CD4-positive, alpha-beta T cell treated with Interleukin-1 beta for 1 hour (primary cell): ENCODE results near the gene RAD51B.
"Not testable (repeated sequence)": the region's sequence is repeated elsewhere in the genome, so short reads cannot be mapped to it uniquely, and the experiment has no call there.

Experiments used
- DNase-seq, 2 donors: peaks; one replicate each; pipeline ENCODE4 v3.0.0-alpha.2; 2020 to 2022

RAD51B gene

GRCh38 chr14:68258995-68259394, 439.4 kb downstream of the RAD51B start:
- not testable (repeated sequence) for DNase-seq

- DNase-seq = no peak
These were observed 440.5 kb downstream of the RAD51B start for GRCh38 chr14:68260121-68260520.

- no peak for DNase-seq
These were observed 441.7 kb downstream of the RAD51B start for GRCh38 chr14:68261092-68261842.

- DNase-seq = no peak
These were observed 443.0 kb downstream of the RAD51B start for GRCh38 chr14:68262567-68262966.

- no peak for DNase-seq
These were observed 444.1 kb downstream of the RAD51B start for GRCh38 chr14:68263563-68264259.

GRCh38 chr14:68264260-68264569, 444.6 kb downstream of the RAD51B start:
- no peak for DNase-seq

- no peak for DNase-seq
These were observed 447.4 kb downstream of the RAD51B start for GRCh38 chr14:68266998-68267397.

- DNase-seq = peak; percentile 36 to 73
These were observed 448.6 kb downstream of the RAD51B start for GRCh38 chr14:68268197-68268596.

- DNase-seq = no peak
These were observed 449.1 kb downstream of the RAD51B start for GRCh38 chr14:68268719-68269118.

- no peak for DNase-seq
These were observed 449.8 kb downstream of the RAD51B start for GRCh38 chr14:68269136-68269927.

GRCh38 chr14:68270342-68270741, 450.8 kb downstream of the RAD51B start:
- DNase-seq = no peak

- no peak for DNase-seq
These were observed 452.4 kb downstream of the RAD51B start for GRCh38 chr14:68271913-68272391.

- no peak for DNase-seq
These were observed 453.8 kb downstream of the RAD51B start for GRCh38 chr14:68273413-68273812.

- DNase-seq = no peak
These were observed 455.1 kb downstream of the RAD51B start for GRCh38 chr14:68274725-68275124.

GRCh38 chr14:68278576-68279436, 459.2 kb downstream of the RAD51B start:
- no peak for DNase-seq

GRCh38 chr14:68279437-68279720, 459.8 kb downstream of the RAD51B start:
- DNase-seq = no peak

- DNase-seq = peak in 1 of 2 donors; percentile 66
These were observed 460.2 kb downstream of the RAD51B start for GRCh38 chr14:68279777-68280233.

GRCh38 chr14:68281497-68281896, 461.9 kb downstream of the RAD51B start:
- no peak for DNase-seq

GRCh38 chr14:68282479-68283377, 463.1 kb downstream of the RAD51B start:
- peak; percentile 60 to 70 for DNase-seq

- peak; percentile 64 to 78 for DNase-seq
These were observed 464.0 kb downstream of the RAD51B start for GRCh38 chr14:68283378-68284123.

GRCh38 chr14:68284333-68284732, 464.8 kb downstream of the RAD51B start:
- DNase-seq = no peak
